Endothelial cell of umbilical vein (primary cell): Measurements from ENCODE around the gene SRSF1. TPM values are rescaled to one million over a fixed set of nuclear protein-coding genes. Genes with fewer than 3 reads are reported as not detected.

ENCODE experiments used
- BruUV-seq: library from RNA; stranded (reverse); fragments of 400-500 nt; replicated peaks from 2 replicates; lab custom pipeline; 2021; lab: Mats Ljungman, UMichigan
- CTCF ChIA-PET: fragments of 300-600, 350-600 bp; sonication (Branson Sonifier 250); formaldehyde crosslinking; loops from one replicate; lab custom pipeline; 2021; ENCODE audit warnings: antibody characterized with exemption, inconsistent platforms; lab: Charles Lee
- POLR2A ChIA-PET: fragments of 300-600, 350-600 bp; sonication (Branson Sonifier 250); formaldehyde crosslinking; loops from one replicate; lab custom pipeline; 2021; ENCODE audit warnings: antibody characterized with exemption, inconsistent platforms; lab: Charles Lee
- DNase-seq: peaks from one replicate; pipeline ENCODE4 v3.0.0-alpha.2; 2011; ENCODE audit warnings: low read depth, low spot score
- FAIRE-seq: peaks from 2 replicates; lab custom pipeline; 2011; peaks lifted over from hg19 to GRCh38; lab: Jason Lieb, UNC
- H2AFZ ChIP-seq: 2 replicates; pipeline ENCODE4 v1.6.0; 2012; ENCODE audit warnings: low read depth, low read length, control low read depth, inconsistent platforms
- H3K27ac ChIP-seq: 2 replicates; pipeline ENCODE4 v1.5.1; 2011; ENCODE audit warnings: low read depth, mild to moderate bottlenecking, control low read depth, low read length, moderate library complexity; ENCODE audit not compliant: insufficient read depth
- H3K27me3 ChIP-seq, 2 experiments: 2 replicates each; pipeline versions ENCODE4 v1.6.0 to v1.6.1; 2011; ENCODE audit warnings: low read length in 2 of 2, mixed read lengths in 1 of 2; ENCODE audit not compliant: control insufficient read depth in 2 of 2, insufficient read depth in 2 of 2
- H3K36me3 ChIP-seq, 2 experiments: 2 replicates in 1 of 2; 3 replicates in 1 of 2; pipeline ENCODE4 v1.5.1; 2011; ENCODE audit warnings: low read length in 2 of 2, mild to moderate bottlenecking in 1 of 2, moderate library complexity in 1 of 2; ENCODE audit not compliant: control insufficient read depth in 2 of 2, insufficient read depth in 2 of 2; ENCODE audit errors: extremely low read depth in 1 of 2
- H3K4me1 ChIP-seq: 3 replicates; pipeline ENCODE4 v1.5.1; 2011; ENCODE audit warnings: mild to moderate bottlenecking, low read length; ENCODE audit not compliant: control insufficient read depth, insufficient read depth; ENCODE audit errors: extremely low read depth
- H3K4me2 ChIP-seq: 2 replicates; pipeline ENCODE4 v1.6.1; 2011; ENCODE audit warnings: low read length, control low read depth, mixed read lengths; ENCODE audit not compliant: insufficient read depth
- H3K4me3 ChIP-seq, 3 experiments: fragments of 200-600 bp in 1 of 3; sonication (generic), shearing (Covaris generic) in 1 of 3; replicated peaks in 1 of 3; 2 replicates each; pipeline ENCODE4 v1.5.1; 2011 to 2016; ENCODE audit warnings: control low read depth in 3 of 3, low read length in 3 of 3, mild to moderate bottlenecking in 2 of 3, inconsistent platforms in 1 of 3, low read depth in 1 of 3, moderate library complexity in 1 of 3; ENCODE audit not compliant: insufficient read depth in 1 of 3
- H3K79me2 ChIP-seq: 2 replicates; pipeline ENCODE4 v1.6.0; 2012; ENCODE audit warnings: low read length, inconsistent platforms; ENCODE audit not compliant: control insufficient read depth, insufficient read depth
- H3K9ac ChIP-seq: replicated peaks from 2 replicates; pipeline ENCODE3; 2011; ENCODE audit warnings: low read length, control low read depth; ENCODE audit not compliant: insufficient read depth; ENCODE audit errors: extremely low read depth
- H3K9me1 ChIP-seq: replicated peaks from 3 replicates; pipeline ENCODE4 v1.6.0; 2011; ENCODE audit warnings: mild to moderate bottlenecking, low read length; ENCODE audit not compliant: control insufficient read depth, insufficient read depth; ENCODE audit errors: extremely low read depth
- H3K9me3 ChIP-seq: replicated peaks from 2 replicates; pipeline ENCODE4 v1.5.1; 2012; ENCODE audit warnings: low read length, inconsistent platforms; ENCODE audit not compliant: control insufficient read depth, insufficient read depth
- H4K20me1 ChIP-seq: replicated peaks from 2 replicates; pipeline ENCODE3; 2011; ENCODE audit warnings: mild to moderate bottlenecking, low read length; ENCODE audit not compliant: control insufficient read depth, insufficient read depth; ENCODE audit errors: extremely low read depth
- CTCF ChIP-seq, 2 donors: IDR thresholded peaks; 1 replicate in 1 of 2; 2 replicates in 1 of 2; pipeline ENCODE4 v1.5.1; 2011; ENCODE audit warnings: low read length in 2 of 2, mild to moderate bottlenecking in 2 of 2, moderate library complexity in 2 of 2, control low read depth in 1 of 2, inconsistent platforms in 1 of 2, low read depth in 1 of 2; ENCODE audit not compliant: insufficient read depth in 1 of 2; ENCODE audit errors: extremely low read depth in 1 of 2
- FOS ChIP-seq: IDR thresholded peaks from 2 replicates; pipeline ENCODE4 v1.6.1; 2011; ENCODE audit warnings: mild to moderate bottlenecking, low read length, moderate library complexity, borderline replicate concordance; ENCODE audit not compliant: insufficient read depth
- JUN ChIP-seq: IDR thresholded peaks from 2 replicates; pipeline ENCODE4 v1.6.1; 2011; ENCODE audit warnings: borderline replicate concordance, low read depth; ENCODE audit not compliant: insufficient read length, insufficient read depth
- MAX ChIP-seq: IDR thresholded peaks from 2 replicates; pipeline ENCODE4 v1.6.1; 2011; ENCODE audit not compliant: insufficient read depth, insufficient read length
- MYC ChIP-seq: IDR thresholded peaks from one replicate; pipeline ENCODE4 v1.6.1; 2011; ENCODE audit warnings: mild to moderate bottlenecking, low read depth, low read length
- POLR2A ChIP-seq: IDR thresholded peaks from 2 replicates; pipeline ENCODE4 v1.6.1; 2012; ENCODE audit warnings: low read depth, mild to moderate bottlenecking, control low read depth, low read length
- dilution Hi-C: fragments of 300-500 bp; cut with MboI; formaldehyde crosslinking; loops from one replicate; pipeline ENCODE4 v1.15.0; 2019; ENCODE audit warnings: low sequenced_read_pairs; ENCODE audit not compliant: extremely low pct_ligation_motif_present
- intact Hi-C: fragments of 100-400 bp; cut with micrococcal nuclease; formaldehyde crosslinking; loops from one replicate; pipeline ENCODE4 v1.10.0; 2022
- polyA plus RNA-seq, 4 experiments: library from polyadenylated mRNA; depleted of rRNA in 3 of 4; stranded (reverse) in 3 of 4; unstranded in 1 of 4; fragments of >200 nt; gene quantifications; 2 replicates each; pipeline versions ENCODE4 v1.2.1 to v1.2.3, GENCODE V29; 2011 to 2012; ENCODE audit warnings: missing spikeins in 1 of 4
- total RNA-seq: library from RNA; stranded (reverse); gene quantifications from 2 replicates; pipeline ENCODE4 v1.2.3, GENCODE V29; 2021

The SRSF1 gene
- total and polyA plus RNA-seq, 2 donors (not counting 3 experiments of a cell fraction or from before 2014, with no cell fraction given) = 133 to 316 TPM

GRCh38 chr17:57963149-57963511, 43.9 kb downstream of the SRSF1 start:
- CTCF ChIA-PET = no interaction called here
- H4K20me1 ChIP-seq = no peaks in the 10 kb centered on the region
- no TSS peak for BruUV-seq
- no peaks in the 10 kb centered on the region for H3K9me1 ChIP-seq
- no peak overlapping the region for H3K4me3 ChIP-seq
- TF ChIP-seq POLR2A = no peak
- TF ChIP-seq FOS = no peak
- no peak for TF ChIP-seq JUN
- TF ChIP-seq CTCF (IDR thresholded peaks at IDR 0.05; ENCODE audit: extremely low read depth in 1 of 2, insufficient read depth in 1 of 2, low read depth in 1 of 2, low read length in 2 of 2) = no peak
- TF ChIP-seq MYC = no peak
- no peak for TF ChIP-seq MAX
- H3K4me2 ChIP-seq = no peak overlapping the region
- no peak overlapping the region for H2AFZ ChIP-seq
- no peaks in the 10 kb centered on the region for H3K79me2 ChIP-seq
- H3K27ac ChIP-seq = no peak overlapping the region
- POLR2A ChIA-PET = no interaction called here
- H3K27me3 ChIP-seq = peaks cover 0 to 2% of the 10 kb centered on the region in 2 experiments
- H3K4me1 ChIP-seq = no peaks in the 10 kb centered on the region
- H3K9ac ChIP-seq = no peak overlapping the region
- no peak for FAIRE-seq
- no peaks in the 10 kb centered on the region for H3K9me3 ChIP-seq
- no peaks in the 10 kb centered on the region for H3K36me3 ChIP-seq
- intact Hi-C loops (no loop called here), dilution Hi-C loops (no loop called here)
- DNase-seq = no peak
